NCI-H1105 treated with DMSO at 0.1 percent for 48 hours (cell line): ENCODE results near the gene SOX5.

Experiments used
- DNase-seq: peaks from one replicate; lab custom pipeline; 2025; lab: John Stamatoyannopoulos, UW

Gene SOX5

DNA sequence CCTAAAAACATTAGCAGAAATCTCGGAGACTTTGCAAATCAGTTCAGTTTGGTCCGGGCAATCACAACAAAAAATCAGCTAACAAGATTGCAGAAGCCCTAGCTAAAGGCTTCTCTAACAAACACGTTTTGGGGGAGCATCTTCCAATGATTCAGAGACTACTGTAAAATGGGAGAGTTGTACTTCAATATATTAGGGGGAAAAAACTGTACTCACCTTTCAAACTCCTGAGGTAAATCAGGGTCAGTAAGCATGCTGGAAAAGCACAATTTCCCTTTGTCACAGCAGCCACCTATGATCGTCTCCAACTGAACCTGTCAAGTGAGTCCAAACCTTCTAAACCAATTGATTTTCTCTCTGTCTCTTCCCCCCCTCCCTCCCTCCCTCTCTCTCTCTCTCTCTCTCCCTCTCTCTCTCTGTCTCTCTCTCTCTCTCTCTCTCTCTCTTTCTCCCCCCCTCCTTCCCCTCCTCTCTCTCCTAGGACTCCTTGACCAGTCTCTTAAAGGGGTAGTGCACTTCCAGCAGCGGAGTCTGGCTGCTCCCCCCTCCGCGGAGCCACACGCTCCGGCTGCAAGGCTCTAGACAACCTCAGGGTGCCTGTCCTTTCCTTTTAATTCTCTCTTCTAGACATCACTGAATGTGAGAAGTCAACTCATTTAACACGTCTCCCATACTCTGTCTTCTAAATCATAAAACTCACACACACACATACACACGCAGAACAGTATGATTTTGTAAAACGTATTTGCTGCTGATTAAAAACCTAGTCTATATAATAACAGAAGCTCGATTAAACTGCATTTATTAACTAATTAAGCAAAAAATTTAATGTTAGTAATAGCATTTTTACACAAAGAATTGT is at the start of gene SOX5:
Gene SOX5, minus strand, starts transcription at position 323 of the 862 bp plus-strand sequence. Its CDS starts 69 bp downstream, at position 254.
- peak; percentile 67 for DNase-seq

DNA sequence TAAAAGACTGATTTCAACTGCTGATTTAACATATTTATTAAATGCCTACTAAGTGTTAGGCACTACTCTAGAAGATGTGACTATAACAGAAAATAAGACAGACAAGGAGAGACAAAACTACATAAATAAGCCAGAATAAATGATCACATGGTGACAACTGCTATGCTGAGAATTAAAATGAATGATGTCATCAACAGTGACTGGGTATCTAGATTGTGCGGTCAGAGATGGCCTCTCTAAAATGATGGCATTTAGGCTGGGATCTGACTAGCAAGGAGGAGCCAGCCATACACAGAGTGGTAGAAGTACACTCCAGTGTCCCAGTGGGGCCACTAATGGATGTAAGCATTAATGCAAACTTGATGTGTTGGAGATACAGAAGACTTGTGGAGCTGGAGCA is 37.6 kb upstream of the SOX5 start:
- no peak for DNase-seq

DNA sequence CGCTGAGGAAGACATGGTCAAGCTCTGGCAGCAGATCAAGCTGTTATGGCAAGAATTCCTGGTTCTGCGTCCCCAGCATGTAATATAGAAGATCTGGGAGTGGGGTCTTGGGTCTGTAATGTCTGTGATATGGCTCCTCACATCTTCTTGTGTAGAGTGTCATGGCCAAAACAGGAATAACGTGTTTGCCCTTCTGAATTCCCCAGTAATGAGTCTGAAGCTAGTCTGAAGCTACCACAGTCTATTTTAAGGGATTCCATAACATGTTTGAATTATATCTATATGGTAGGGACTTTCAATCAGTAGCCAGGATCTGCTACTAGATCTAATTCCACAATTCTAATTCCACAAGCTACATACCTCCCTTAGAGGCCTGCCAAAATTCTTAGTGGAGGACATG is 31.4 kb upstream of the SOX5 start:
- DNase-seq, result no peak

DNA sequence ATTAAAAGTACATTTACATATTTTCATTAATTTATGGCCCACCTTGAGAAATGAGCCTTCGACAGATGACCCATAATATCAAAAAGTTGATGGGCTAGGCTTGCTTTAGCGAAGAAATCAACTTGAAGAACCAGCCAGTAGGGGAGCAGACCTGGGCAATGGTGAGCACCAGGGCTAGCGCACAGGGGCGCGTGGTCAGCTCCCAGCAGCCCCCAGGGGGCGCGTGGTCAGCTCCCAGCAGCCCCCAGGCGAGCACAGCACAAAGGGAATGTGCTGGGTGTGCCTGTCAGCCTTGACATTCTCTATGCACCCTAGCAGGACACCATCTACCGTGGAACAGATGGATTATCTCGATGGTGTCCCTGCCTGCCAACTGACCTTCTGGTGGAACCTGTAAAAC is 15.3 kb upstream of the SOX5 start:
- no peak for DNase-seq

DNA sequence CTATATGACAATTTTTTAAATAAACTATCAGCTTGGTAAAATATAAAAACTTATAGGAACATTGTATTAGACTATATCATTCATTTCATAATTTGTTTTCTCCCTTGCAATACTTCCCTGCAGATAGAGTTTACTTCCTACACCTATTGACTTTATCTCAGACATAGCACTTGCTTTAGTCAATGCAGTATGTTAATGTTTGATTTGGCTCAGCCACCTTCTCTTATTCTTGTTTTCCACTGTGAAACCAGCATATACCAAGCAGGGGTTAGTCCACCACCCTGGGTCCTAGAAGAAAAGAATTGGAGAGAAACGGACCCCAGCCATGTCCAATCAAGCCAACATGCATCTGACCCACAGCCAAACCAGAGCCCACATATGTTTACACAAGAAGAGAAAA is 10.4 kb upstream of the SOX5 start:
- DNase-seq, result no peak

DNA sequence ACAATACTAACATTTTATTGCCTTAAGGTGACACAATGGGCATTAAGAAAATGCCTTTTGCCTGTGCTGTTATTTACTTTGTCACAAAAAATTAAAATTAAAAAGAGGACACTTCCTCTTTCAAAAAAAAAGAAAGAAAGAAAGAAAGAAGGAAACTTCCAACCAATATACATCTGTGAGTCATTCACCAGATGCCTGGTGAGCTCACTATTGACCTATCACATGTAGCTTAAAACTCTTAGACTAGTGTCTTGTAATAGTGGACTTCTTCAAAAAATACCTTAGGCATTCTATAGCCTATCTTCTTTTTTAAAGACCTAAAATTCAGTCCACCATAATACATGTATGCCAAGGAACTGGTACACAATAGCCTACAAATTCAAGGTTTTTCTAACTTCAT is 4.9 kb upstream of the SOX5 start:
- no peak for DNase-seq

DNA sequence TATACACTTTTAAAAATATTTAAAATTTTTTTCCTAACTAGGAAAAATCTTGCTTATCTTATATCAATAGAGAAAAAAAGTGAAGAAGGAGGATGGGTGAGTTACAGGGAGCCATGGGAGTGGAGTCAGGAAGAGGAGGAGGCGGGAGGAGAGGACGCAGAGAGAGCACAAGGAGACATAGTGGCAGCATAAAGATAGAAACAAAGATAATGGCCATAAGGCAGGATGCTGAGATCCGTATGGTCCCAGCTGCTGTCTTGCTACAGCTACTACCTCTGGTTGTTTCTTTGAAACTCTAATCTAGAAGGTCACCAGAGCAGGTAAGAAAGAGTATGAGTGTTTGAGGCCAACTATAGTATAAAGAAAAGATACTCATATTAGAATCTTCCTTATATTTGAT is 2.6 kb upstream of the SOX5 start:
- DNase-seq, result no peak

DNA sequence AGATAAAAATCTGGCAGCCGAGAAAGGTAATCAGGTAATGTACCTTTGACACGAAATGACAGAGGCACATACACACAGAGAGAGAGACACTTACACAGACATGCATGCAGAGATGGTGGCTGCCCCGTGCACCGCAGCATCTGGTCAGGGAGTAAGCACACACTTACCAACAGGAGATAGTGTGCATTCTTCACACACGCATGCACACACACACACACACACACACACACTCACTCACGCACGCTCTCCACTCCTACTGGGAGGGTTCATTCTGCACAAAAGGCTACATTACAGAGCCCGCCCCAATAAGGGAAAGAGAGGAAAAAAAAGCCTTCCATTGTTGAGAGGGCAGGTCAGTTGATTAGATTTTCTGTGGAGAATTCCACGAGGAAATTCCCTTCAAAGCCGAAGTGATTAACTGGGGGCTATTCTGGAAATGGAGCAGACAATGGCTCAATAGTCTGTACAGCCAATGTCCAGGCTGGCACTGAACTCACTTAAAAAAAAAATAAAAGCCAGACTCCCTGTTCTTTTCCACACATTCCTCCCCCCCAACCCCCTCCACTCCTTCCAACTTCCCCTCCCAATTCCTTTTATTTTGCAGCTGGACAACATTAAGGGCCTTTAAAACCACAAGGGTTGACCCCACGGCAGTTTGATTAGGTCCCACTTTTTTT is 1.4 kb upstream of the SOX5 start:
- DNase-seq, result peak; percentile 81

DNA sequence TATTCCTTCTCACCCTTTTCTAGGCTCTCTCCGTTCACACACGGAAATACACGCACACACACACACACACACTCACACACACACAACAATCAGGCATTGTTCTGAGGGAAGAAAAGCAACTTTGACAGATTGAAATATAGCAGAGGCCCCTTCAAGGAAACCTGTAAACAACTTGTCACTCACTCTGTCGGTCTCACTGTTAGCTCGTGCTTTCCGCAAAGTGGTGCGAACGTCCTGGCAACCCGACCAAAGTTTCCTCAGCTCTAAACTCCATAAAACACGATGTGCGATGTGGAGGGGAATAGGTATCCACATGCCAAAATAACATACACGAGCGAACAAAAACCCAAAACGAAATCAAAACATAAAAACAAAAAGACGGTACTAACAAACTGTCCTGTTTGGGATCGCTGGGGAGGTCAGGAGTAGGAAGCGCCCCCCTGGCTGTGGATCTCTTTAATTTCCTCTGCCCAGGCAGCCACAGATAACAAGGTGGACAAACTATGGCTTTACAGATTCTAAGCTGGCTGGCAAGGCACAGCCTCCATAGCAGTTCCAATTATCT is 822 bp upstream of the SOX5 start:
- peak; percentile 58 for DNase-seq

DNA sequence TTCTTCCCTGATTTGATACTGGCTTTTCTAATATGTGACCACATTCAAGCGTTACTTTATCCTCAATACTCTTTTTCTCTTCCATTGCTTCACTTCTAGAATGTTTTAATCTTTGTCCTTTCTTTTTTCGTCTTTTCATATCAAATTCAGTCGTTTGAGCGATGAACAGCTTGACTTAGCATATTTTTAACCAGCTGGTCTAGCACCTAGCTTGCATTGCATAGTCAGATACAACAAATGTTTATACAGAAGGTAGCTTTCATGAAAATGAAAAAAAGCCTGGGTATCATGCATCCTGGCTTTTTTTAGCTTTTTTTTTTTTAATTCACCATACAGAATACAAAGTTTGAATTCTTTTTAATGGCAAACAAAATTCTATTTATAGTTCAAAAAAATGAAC is 1.2 kb downstream of the SOX5 start:
- no peak for DNase-seq

DNA sequence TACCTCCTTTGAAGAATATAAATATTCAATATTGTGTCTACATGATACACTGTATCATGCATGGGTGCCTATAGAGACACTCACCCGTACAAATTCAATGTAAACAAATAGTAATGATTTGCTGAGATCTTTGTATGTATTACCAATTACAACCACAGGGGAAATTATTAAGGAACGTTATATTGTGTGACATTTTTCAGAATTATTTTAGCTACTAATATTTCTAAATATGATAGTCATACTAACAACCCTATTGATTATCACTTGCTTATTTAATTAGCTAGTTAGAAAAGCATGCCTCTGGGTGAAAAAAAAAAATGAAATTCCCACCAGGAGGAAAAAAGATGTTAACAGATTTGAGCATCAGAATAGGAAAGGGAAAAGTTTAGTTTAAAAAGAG is 2.1 kb downstream of the SOX5 start:
- DNase-seq, result no peak

DNA sequence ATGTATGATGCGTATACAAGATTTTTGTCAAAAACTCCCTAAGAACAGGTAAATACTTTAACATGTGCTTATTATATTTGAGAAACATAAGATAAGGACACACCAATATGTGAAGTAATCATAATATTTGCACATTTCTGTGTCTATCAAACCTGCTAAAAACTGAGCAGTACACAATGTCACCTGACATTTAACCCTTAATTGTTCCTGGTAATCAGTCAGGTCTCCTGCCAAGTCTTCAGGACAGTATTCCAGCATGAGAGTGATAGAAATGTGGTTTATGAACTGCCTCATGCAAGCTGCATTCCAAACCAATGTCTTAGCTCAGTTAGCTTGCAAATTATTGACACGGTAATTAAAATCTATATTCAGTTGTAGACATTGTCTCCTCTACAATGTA is 4.2 kb downstream of the SOX5 start:
- no peak for DNase-seq

DNA sequence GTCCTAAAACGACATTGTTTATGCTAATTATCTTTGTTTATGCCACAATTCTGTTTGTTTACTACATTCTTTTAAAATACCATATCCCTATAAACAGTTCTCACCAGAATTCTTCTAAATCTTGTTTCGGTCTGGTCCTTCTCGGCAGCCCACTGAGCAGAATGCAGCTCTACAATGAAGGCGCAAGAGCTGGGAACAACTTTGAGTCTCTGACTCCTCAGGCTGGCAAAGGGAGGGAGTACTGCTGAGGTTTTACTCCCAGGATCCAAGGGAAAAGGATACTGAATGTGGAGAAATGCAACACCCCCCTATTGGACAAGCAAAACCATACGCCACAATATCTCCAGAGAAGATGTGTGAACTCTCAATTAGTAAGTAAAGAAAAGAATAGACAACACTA is 5.4 kb downstream of the SOX5 start:
- DNase-seq, result no peak

DNA sequence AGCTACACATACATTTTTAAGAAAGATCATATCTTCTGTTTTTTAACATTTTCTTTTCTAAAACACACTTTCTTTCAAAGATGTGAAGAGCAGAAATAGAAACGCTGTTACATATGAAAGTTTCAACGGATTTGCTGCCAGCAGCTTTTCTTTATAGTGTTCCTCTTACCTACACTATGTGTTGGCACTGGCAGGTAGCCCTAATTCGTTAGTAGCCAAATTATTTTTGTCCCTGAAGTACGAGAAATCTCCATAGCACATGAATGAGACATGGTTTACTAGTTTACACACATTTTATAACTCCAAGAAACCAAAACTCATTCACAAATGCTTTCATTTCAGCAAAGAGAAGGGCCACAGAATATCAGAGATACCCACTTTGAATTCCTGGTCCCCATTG is 6.6 kb downstream of the SOX5 start:
- DNase-seq, result no peak

DNA sequence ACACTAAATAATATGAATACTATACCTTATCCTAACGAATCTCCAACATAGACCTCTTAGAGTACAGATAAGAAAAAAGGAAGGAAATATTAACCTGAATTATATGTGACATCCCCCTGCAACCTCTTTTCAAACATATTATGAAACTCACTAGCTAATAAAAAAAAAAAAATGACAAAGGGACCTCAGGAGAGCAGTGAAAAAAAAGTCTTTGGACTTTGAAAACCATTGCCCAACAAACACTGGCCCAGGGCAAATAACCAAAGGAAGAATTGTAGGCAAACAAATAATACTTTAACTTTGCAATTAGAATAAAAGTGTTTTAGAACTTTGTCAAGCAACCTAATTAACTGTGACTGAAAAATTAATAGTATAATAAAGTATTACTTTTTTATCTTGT is 7.7 kb downstream of the SOX5 start:
- DNase-seq, result no peak

DNA sequence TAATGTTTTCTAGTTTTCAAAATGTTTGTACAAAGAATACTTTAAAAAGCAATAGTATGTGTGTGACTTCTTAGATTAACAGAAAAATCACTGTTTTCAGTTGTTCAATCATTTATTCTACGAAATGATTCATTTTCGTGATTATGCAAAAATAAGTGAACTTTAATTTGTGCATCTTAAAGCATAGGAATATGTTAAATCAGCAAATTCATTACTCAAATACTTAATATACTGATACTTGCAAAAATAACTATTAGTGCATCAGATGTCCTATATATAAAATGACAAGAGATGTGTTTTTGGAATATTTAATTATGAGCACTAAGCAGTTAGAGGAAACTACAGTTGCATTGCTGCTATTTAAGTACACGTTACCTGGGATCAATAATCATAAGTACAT is 11.0 kb downstream of the SOX5 start:
- DNase-seq, result no peak

DNA sequence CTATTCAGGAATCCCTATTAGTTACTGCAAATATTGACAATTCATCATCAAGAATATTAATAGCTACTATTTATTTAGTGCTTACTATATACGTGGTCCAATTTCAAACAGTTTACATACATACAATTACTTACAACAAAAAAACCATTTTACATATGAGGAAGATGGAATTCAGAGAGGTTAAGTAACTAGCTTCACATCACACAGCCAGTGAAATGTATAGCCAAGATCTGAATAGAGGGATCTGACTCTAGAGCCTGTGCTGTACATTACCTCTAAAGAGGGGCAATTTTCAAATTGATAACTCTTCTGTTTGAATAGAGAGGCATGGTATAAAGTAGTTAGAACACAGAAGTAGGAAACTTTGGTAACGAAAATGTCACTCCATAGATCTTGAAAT is 18.3 kb downstream of the SOX5 start:
- DNase-seq, result no peak

DNA sequence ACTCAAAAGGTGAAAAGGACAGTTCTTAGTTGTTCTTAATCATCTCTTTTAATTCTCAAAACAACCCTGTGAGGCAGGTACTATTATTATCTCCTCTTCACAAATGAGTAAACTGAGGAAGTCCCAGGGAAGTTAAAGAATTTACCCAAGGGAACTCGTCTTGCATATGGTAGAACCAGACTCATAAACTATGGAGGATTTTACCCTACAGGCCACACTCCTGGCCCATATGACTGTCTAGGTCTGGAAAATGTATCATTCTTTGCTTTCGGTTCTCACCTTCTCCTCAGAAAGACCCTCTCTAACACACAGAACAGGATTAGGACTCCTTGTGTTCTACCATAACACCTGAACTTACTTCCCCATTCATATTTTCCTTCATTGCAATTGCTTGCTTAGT is 18.9 kb downstream of the SOX5 start:
- no peak for DNase-seq

DNA sequence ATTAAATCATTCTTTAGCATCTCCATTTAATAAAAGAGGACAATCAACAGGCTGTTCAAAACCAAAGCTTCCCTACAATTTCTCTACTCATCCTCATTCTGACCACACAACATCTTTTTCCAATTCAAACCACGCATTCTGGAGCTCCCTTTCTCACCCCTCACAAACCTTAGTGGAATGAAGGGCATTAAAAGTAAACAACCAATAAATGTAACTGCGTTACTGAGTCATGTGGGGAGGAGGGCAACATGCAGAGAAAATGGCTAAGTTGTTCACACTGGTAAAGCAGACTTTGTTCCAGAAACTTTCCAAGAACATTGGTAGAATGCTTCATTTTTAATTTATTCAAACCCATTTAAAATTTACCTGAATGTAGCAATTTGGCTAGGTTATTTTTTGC is 19.6 kb downstream of the SOX5 start:
- DNase-seq, result no peak

DNA sequence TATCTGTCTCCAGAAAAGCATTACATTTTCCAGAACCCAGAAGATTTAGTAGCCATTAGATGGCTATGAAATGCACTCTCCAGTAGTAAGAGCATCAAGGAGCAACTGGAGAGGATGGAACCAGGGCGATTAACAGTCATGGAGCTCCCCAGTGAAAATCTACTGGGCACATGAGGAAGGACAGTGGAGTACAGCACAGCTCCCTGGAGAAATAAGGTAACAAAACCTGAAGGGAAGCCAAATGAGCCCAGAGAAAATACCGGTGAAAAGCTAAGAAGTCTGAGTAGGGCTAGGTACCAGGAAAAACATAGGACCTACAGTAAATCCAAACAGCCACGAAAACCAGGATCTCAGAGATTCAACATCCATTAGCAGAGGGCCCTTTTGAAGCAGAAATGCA is 21.6 kb downstream of the SOX5 start:
- DNase-seq, result no peak

DNA sequence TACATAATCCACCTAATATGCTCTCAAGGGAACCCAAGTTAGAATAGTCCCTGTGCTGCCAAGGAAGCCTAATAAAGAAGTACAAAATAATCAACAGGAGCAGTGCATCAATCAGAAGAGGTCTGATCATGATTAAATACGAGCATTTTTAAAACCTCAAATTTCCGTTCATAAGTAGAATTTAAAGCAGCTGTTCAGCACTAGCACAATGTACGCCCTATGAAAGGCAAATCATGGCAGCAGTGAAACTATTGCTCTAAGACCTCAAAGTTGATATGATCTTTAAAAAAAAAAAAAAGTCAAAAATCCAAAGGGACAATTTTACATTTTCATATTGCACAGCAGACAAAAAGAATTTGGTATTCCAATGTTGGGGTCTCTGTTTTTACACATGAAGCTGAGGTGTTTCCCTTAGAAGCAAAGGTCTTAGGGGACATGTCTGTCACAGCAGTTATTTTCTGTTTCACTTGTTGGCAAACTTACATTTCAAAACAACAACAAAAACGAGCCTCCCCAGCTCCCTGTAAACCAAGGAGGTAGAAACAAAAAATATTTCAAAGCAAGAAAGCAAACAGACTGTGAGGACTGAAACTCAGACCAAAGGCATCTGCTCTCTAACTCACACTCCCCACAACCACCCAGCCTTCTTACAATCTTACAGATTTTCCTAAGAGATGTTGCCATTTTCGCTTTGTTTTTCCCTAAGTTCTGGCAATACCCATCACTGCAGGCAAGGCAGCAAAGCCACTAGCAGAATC is 28.2 kb downstream of the SOX5 start:
- DNase-seq, result no peak

DNA sequence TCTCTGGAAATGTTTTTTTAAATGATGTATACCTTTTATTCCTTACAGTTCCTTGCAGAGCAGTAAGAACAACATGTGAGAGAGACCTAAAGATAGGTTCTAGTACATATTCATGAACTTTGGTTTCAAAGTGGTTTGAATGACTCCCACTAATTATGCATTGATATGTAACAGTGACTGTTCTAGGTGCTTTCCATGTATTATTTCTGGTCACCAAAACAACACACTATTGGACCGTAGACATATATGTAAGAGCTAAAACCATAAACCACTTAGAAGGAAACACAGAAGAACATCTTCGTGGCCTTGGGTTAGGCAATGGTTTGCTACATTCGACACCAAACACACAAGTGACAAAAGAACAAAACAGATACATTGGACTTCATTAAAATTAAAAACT is 37.9 kb downstream of the SOX5 start:
- DNase-seq, result no peak

DNA sequence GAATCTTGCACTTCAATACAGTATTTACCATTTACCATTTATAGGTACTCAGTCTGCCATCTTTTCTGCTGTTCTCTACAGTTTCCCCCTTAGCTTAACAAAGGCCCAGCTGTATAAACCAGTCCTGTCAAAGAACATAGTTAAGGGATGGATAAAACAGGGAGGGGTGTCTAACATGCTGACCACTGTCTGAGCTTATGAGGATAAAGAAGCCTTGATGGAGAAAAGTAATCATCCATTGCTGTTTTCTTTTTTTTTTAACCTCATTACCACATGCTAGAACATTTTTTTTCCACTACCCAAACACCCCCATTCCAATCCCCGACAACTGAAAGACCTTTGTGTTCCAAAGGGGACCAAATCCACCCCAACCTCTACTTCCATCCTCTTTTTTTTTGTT is 39.9 kb downstream of the SOX5 start:
- no peak for DNase-seq
